ENCODE results near the gene SUN2. TPM values are rescaled to one million over a fixed set of nuclear protein-coding genes. Genes with fewer than 3 reads are reported as not detected.

Gene SUN2
- total and polyA plus RNA-seq, 9 of the 15 experiments (the other 6 are each of a cell fraction or from before 2014, with no cell fraction given) = 0.11 to 42.6 (median 16.7) TPM

DNA sequence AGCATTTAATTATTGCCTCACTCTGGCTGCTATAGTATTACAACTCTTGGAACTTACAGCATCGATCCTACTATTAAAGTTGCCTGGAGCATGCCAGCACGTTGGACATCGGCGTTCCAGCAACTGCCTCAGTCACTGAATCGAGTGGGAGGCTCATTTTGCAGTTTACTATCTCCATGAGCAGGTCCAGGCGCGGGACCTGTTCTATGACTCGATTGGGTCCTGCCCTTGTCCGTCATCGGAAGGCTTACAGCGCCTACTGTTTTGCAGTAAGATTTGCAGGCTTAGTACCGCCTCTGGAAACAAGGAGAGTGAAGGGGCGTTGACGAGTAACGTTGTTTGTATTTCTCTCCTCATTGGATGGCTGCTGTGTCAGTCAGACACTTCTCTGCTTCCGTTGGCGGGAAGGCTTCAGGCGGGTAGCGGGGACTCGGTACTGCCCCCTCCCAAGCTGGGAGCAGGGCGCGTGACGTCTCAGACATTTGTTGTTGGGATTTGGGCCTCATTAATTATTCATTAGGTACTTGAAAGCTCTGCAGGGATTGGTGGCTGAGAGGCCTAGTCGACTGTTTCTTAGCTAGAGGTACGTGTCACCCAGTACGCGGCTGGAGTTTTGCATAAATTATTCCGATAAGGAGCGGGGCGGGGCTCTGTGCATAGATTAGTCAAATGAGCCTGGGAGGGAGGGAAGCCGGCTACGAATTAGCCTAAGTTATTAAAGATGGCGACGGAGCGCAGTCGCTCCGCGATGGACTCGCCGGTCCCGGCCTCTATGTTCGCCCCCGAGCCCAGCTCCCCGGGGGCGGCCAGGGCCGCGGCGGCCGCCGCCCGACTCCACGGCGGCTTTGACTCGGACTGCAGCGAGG lies 50.3 kb downstream of the SUN2 start, which contains the start of gene GTPBP1 (continued):
- TF ChIP-seq RBFOX2 (IDR thresholded peaks at IDR 0.05; ENCODE audit: low read depth, low read length) (peak; percentile 93), CHCHD3 (CRISPR knock-in tag; IDR thresholded peaks at IDR 0.05) (no peak), NFIC (IDR thresholded peaks at IDR 0.05) (no peak), SMARCE1 (IDR thresholded peaks at IDR 0.05) (no peak), RNF2 (IDR thresholded peaks at IDR 0.05) (peak; percentile 63; the same call in 1 of the 2 replicates), NFIX (CRISPR knock-in tag; IDR thresholded peaks at IDR 0.05; ENCODE audit: low read depth) (no peak), ZNF217 (CRISPR knock-in tag; IDR thresholded peaks at IDR 0.05) (no peak), ZSCAN32 (CRISPR knock-in tag; IDR thresholded peaks at IDR 0.05) (no peak), ASH1L (IDR thresholded peaks at IDR 0.05; ENCODE audit: borderline replicate concordance, low read depth, partially characterized antibody) (peak; percentile 89), SLC30A9 (CRISPR knock-in tag; IDR thresholded peaks at IDR 0.05) (no peak), ZNF696 (CRISPR knock-in tag; conservative IDR thresholded peaks at IDR 0.05) (no peak), MBD2 (IDR thresholded peaks at IDR 0.05; ENCODE audit: borderline replicate concordance, low read depth) (peak; percentile 83), ZNF12 (CRISPR knock-in tag; IDR thresholded peaks at IDR 0.05) (no peak), ERF (CRISPR knock-in tag; IDR thresholded peaks at IDR 0.05) (no peak), FOXK2 (conservative IDR thresholded peaks at IDR 0.05 in 1 of 2, IDR thresholded peaks at IDR 0.05 in 1 of 2; ENCODE audit: low read depth in 2 of 2) (peak; percentile 96 to 97), FUS (optimal IDR thresholded peaks at IDR 0.05; ENCODE audit: low read depth, low read length) (no peak)
- TF ChIP-seq, protein P1, sequence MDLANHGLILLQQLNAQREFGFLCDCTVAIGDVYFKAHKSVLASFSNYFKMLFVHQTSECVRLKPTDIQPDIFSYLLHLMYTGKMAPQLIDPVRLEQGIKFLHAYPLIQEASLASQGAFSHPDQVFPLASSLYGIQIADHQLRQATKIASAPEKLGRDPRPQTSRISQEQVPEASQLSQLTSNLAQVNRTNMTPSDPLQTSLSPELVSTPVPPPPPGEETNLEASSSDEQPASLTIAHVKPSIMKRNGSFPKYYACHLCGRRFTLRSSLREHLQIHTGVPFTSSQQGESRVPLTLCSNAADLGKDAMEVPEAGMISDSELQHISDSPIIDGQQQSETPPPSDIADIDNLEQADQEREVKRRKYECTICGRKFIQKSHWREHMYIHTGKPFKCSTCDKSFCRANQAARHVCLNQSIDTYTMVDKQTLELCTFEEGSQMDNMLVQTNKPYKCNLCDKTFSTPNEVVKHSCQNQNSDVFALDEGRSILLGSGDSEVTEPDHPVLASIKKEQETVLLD (IDR thresholded peaks at IDR 0.05) = no peak
- TF ChIP-seq, protein P2, sequence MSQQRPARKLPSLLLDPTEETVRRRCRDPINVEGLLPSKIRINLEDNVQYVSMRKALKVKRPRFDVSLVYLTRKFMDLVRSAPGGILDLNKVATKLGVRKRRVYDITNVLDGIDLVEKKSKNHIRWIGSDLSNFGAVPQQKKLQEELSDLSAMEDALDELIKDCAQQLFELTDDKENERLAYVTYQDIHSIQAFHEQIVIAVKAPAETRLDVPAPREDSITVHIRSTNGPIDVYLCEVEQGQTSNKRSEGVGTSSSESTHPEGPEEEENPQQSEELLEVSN (IDR thresholded peaks at IDR 0.05; ENCODE audit: borderline replicate concordance in 1 of 2, extremely low read depth in 1 of 2, insufficient read depth in 1 of 2, insufficient read length in 1 of 2, low read depth in 1 of 2, low read length in 1 of 2, poor library complexity in 1 of 2, severe bottlenecking in 1 of 2) = peak; percentile 88 to 93
- TF ChIP-seq, protein P3, sequence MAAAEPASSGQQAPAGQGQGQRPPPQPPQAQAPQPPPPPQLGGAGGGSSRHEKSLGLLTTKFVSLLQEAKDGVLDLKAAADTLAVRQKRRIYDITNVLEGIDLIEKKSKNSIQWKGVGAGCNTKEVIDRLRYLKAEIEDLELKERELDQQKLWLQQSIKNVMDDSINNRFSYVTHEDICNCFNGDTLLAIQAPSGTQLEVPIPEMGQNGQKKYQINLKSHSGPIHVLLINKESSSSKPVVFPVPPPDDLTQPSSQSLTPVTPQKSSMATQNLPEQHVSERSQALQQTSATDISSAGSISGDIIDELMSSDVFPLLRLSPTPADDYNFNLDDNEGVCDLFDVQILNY (CRISPR knock-in tag; IDR thresholded peaks at IDR 0.05) = no peak
